ENCODE measurements around the gene LIN28A. TPM values are rescaled to one million over a fixed set of nuclear protein-coding genes. Genes with fewer than 3 reads are reported as not detected.

LIN28A gene
- total RNA-seq, 1 donor from 2014 or later, result not detected

GRCh38 chr1:26472901-26473845, 62.6 kb downstream of the LIN28A start:
- peak; percentile 99 for DNase-seq (ENCODE audit: low spot score)
- intact Hi-C loops (cut with DNase I), result loop anchor here (2.0 kb wide), 2 partner anchors 28 to 40 kb away; partner anchors contain the start of gene DHDDS

GRCh38 chr1:26474818-26475217, 64.2 kb downstream of the LIN28A start:
- no peak for DNase-seq (ENCODE audit: low spot score)
- intact Hi-C loops (cut with DNase I), result no loop called here

DNA sequence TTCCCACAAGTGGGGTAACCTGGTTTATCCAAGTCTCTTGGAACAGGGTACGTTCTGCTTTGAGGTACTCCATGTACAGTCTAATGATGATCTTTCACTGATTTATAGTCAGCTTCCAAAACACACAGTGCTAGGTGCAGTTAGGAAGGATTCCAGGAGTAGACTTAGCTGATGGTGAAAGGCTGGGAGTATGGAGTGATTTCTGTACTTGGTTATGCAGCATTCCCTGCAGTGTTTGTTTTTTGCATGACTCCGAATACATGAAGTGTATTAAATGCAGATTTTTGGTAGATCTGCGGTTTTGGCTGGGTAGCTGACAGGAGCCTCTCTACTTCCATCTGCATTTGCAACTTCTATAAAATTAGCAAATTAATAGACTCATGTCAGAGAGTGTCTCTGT, 65.4 kb downstream of the LIN28A start:
- intact Hi-C loops (cut with DNase I), result no loop called here
- no peak for DNase-seq (ENCODE audit: low spot score)

DNA sequence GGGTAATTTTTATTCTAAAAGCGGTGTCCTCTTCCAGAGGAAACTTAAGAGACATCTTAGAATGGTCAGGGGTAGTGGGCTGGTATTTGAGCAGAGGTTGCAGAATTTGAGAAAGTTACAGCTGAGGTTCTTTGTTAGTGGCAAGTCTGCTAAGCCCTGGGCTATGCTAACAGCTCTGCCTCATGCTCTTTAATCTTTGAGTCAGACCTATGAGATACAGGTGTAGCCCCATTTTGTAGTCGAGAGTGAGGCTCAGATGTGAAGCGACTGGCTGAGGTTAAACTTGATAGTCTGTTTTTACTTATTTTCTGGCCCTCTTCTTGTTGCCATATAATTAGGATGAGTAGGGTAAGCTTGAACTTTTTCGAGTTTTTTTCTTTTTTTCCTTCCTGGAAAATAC, 66.3 kb downstream of the LIN28A start:
- intact Hi-C loops (cut with DNase I), result no loop called here
- no peak for DNase-seq (ENCODE audit: low spot score)

DNA sequence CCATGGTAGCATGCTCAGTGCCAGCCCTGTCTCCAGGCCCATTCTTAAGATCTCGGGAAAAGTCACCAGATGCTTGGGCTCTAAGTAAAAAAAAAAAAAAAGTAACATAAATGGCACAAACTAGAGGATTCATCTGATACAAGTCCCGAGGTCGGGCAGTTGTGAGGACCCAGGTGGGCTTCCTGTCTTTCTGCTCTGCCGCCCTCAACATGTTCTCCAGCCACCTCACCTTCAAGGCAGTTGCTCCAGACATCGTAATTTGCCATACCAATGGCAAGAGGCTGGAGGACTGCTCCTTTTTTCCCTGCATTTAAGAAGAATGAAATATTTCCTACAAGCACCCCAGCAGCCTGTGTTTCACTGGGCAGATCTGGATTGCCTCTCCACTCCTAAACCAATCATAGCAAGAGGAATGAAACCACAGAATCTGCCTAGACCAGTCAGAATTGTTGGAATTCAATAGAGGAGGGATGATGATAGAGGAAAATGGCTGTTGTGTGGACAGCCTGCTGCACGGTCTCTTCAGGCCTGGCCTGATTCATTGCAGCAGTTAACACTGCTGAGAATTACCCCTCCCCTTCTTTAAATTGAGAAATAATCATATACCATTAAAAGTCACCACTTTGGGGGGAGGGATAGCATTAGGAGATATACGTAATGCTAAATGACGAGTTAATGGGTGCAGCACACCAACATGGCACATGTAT, 67.0 kb downstream of the LIN28A start:
- intact Hi-C loops (cut with DNase I), result no loop called here
- DNase-seq (ENCODE audit: low spot score), result peak; percentile 20

- intact Hi-C loops (cut with DNase I), result no loop called here
- no peak for DNase-seq (ENCODE audit: low spot score)
Observed at GRCh38 chr1:26478159-26478558, 67.5 kb downstream of the LIN28A start.

GRCh38 chr1:26478988-26479387, 68.4 kb downstream of the LIN28A start:
- DNase-seq (ENCODE audit: low spot score), result no peak
- intact Hi-C loops (cut with DNase I), result no loop called here

Other genes with a start within 250 kb of the LIN28A start
- not detected for gene C1orf232, start 241.9 kb upstream of the LIN28A start, total RNA-seq
- gene ZNF593, start 240.9 kb upstream of the LIN28A start, total RNA-seq, result 23.2 TPM
- gene ZNF593OS, start 239.0 kb upstream of the LIN28A start, total RNA-seq, result not detected
- gene CNKSR1, start 233.3 kb upstream of the LIN28A start, total RNA-seq, result 2.9 TPM
- not detected for gene CATSPER4, start 220.2 kb upstream of the LIN28A start, total RNA-seq
- 25.8 TPM for gene CEP85, start 176.6 kb upstream of the LIN28A start, total RNA-seq
- 55.0 TPM for gene SH3BGRL3, start 130.7 kb upstream of the LIN28A start, total RNA-seq
- 8.3 TPM for gene UBXN11, start 104.2 kb upstream of the LIN28A start, total RNA-seq
- gene CD52, start 92.9 kb upstream of the LIN28A start, total RNA-seq, result 4.6 TPM
- not detected for gene CRYBG2, start 56.7 kb upstream of the LIN28A start, total RNA-seq
- gene ZNF683, start 38.1 kb upstream of the LIN28A start, total RNA-seq, result not detected
- gene DHDDS, start 21.5 kb downstream of the LIN28A start, total RNA-seq, result 34.9 TPM
- gene HMGN2, start 61.6 kb downstream of the LIN28A start, total RNA-seq, result 162 TPM
- 3.3 TPM for gene RPS6KA1, start 118.9 kb downstream of the LIN28A start, total RNA-seq